GM23338 (cell line): Measurements from ENCODE around the gene EIF4E2. TPM values are rescaled to one million over a fixed set of nuclear protein-coding genes. Genes with fewer than 3 reads are reported as not detected.

Experiments
- ATAC-seq: fragments of 200-7000 bp; cut with Tn5 transposase; 3 replicates; pipeline ENCODE4 v1.9.1; 2020
- DNase-seq: peaks from one replicate; pipeline ENCODE4 v3.0.0-alpha.2; 2015; ENCODE audit warnings: low spot score
- H2AFZ ChIP-seq: fragments of 200-600 bp; sonication (generic); 2 replicates; pipeline ENCODE4 v1.8.0; 2016; ENCODE audit warnings: antibody characterized with exemption, mild to moderate bottlenecking, moderate library complexity
- H3F3A ChIP-seq: fragments of 200-600 bp; sonication (generic); replicated peaks from 2 replicates; pipeline ENCODE4 v1.8.0; 2017; ENCODE audit warnings: antibody characterized with exemption, mixed run types, low read depth
- H3K27ac ChIP-seq: fragments of 200-600 bp; sonication (generic); 2 replicates; pipeline ENCODE4 v1.6.1; 2016; ENCODE audit warnings: low read depth
- H3K27me3 ChIP-seq: fragments of 200-600 bp; sonication (generic); 2 replicates; pipeline ENCODE4 v1.8.0; 2016; ENCODE audit warnings: mild to moderate bottlenecking, mixed run types, moderate library complexity; ENCODE audit not compliant: insufficient read depth
- H3K36me3 ChIP-seq: fragments of 200-600 bp; sonication (generic); 2 replicates; pipeline ENCODE4 v1.8.0; 2016; ENCODE audit warnings: mild to moderate bottlenecking; ENCODE audit not compliant: insufficient read depth
- H3K4me1 ChIP-seq: fragments of 200-600 bp; sonication (generic); 2 replicates; pipeline ENCODE4 v1.8.0; 2016; ENCODE audit warnings: mild to moderate bottlenecking, moderate library complexity; ENCODE audit not compliant: insufficient read depth
- H3K4me2 ChIP-seq: fragments of 200-600 bp; sonication (generic); 2 replicates; pipeline ENCODE4 v1.7.1; 2017; ENCODE audit warnings: mixed run types
- H3K4me3 ChIP-seq: fragments of 200-600 bp; sonication (generic); 2 replicates; pipeline ENCODE4 v1.6.1; 2016; ENCODE audit warnings: mixed run types
- H3K79me2 ChIP-seq: fragments of 200-600 bp; sonication (generic); replicated peaks from 2 replicates; pipeline ENCODE4 v1.8.0; 2017; ENCODE audit warnings: mild to moderate bottlenecking; ENCODE audit not compliant: insufficient read depth
- H3K9me2 ChIP-seq: fragments of 200-600 bp; sonication (generic); 2 replicates; pipeline ENCODE4 v1.8.0; 2017; ENCODE audit not compliant: insufficient read depth
- H4K20me1 ChIP-seq: fragments of 200-600 bp; sonication (generic); replicated peaks from 2 replicates; pipeline ENCODE4 v1.8.0; 2017; ENCODE audit warnings: mild to moderate bottlenecking; ENCODE audit not compliant: insufficient read depth
- H3K27ac Mint-ChIP-seq: 2 replicates; pipeline ENCODE4 v1.8.0; 2020; ENCODE audit warnings: inconsistent platforms, mild to moderate bottlenecking, moderate library complexity, mixed read lengths
- H3K27me3 Mint-ChIP-seq: 3 replicates; pipeline ENCODE4 v1.8.0; 2022; ENCODE audit warnings: low read depth, mild to moderate bottlenecking, moderate library complexity, mixed read lengths, inconsistent platforms; ENCODE audit not compliant: insufficient read depth, poor library complexity
- H3K36me3 Mint-ChIP-seq: 3 replicates; pipeline ENCODE4 v1.8.0; 2021; ENCODE audit warnings: low read depth, mild to moderate bottlenecking, inconsistent platforms, moderate library complexity, mixed read lengths
- H3K4me1 Mint-ChIP-seq: 3 replicates; pipeline ENCODE4 v1.8.0; 2020; ENCODE audit warnings: mild to moderate bottlenecking, inconsistent platforms, mixed read lengths
- H3K4me3 Mint-ChIP-seq: 3 replicates; pipeline ENCODE4 v1.8.0; 2021; ENCODE audit warnings: moderate library complexity, mild to moderate bottlenecking, inconsistent platforms, mixed read lengths
- H3K9me3 Mint-ChIP-seq: 3 replicates; pipeline ENCODE4 v1.8.0; 2020; ENCODE audit warnings: moderate library complexity, mild to moderate bottlenecking, inconsistent platforms, mixed read lengths
- CTCF ChIP-seq, 2 experiments: fragments of 200-600 bp in 1 of 2; sonication (generic) in 1 of 2; conservative IDR thresholded peaks; 2 replicates each; pipeline versions ENCODE4 v1.5.1 to v1.6.1; 2016 to 2017; ENCODE audit warnings: antibody characterized with exemption in 2 of 2, low read depth in 2 of 2, mild to moderate bottlenecking in 2 of 2, moderate library complexity in 1 of 2
- ETS1 ChIP-seq: IDR thresholded peaks from 2 replicates; pipeline ENCODE4 v1.6.1; 2016; ENCODE audit warnings: antibody characterized with exemption
- EZH2 ChIP-seq: fragments of 200-600 bp; sonication (generic); IDR thresholded peaks from one replicate; pipeline ENCODE4 v1.8.0; 2017; ENCODE audit warnings: antibody characterized with exemption, mild to moderate bottlenecking, low read depth; ENCODE audit not compliant: unreplicated experiment
- EZH2phosphoT487 ChIP-seq: fragments of 200-600 bp; sonication (generic); IDR thresholded peaks from one replicate; pipeline ENCODE4 v1.8.1; 2018; ENCODE audit warnings: antibody characterized with exemption; ENCODE audit not compliant: unreplicated experiment
- STAT1 ChIP-seq: IDR thresholded peaks from one replicate; pipeline ENCODE4 v1.6.1; 2016; ENCODE audit warnings: antibody characterized with exemption; ENCODE audit not compliant: unreplicated experiment
- ZNF114 ChIP-seq: fragments of 250-450 bp; sonication (Bioruptor Pico); IDR thresholded peaks from 2 replicates; pipeline ENCODE4 v1.5.0; 2020; ENCODE audit warnings: mild to moderate bottlenecking, moderate library complexity
- ZNF462 ChIP-seq: fragments of 250-450 bp; sonication (Bioruptor Pico); IDR thresholded peaks from 2 replicates; pipeline ENCODE4 v1.5.0; 2020; ENCODE audit warnings: mild to moderate bottlenecking, moderate library complexity
- polyA plus RNA-seq: library from polyadenylated mRNA; unstranded; fragments of >200 nt; fragmentation: Nextera tagmentation; extraction: Ambion mirVana; gene quantifications from 2 replicates; pipeline ENCODE4 v1.2.1, GENCODE V29; 2016
- total RNA-seq: library from RNA; depleted of rRNA; stranded (reverse); fragments of >200 nt; shearing (Covaris generic); gene quantifications from 2 replicates; pipeline ENCODE4 v1.2.3, GENCODE V29; 2014

EIF4E2 gene
- total and polyA plus RNA-seq, 2 experiments from 2014 or later: 68.1 to 152 TPM

- TF ChIP-seq ZNF462 (CRISPR knock-in tag) (no peak), EZH2 (no peak), CTCF (conservative IDR thresholded peaks at IDR 0.05; ENCODE audit: low read depth in 2 of 2) (no peak), EZH2phosphoT487 (no peak), ZNF114 (no peak), STAT1 (no peak)
Measured at GRCh38 chr2:232549655-232550353, 685 bp upstream of the EIF4E2 start (continued).

- DNase-seq: no peak
- Histone ChIP-seq H3K79me2 (peaks cover 88% of the 10 kb centered on the region), H3K27me3 (no peaks in the 10 kb centered on the region), H3K4me1 (peaks cover 12% of the 10 kb centered on the region), H4K20me1 (peaks cover 36% of the 10 kb centered on the region), H3K4me3 (peak overlapping the region; percentile 96), H3K36me3 (peaks cover 14% of the 10 kb centered on the region), H3K27ac (peak overlapping the region; percentile 98), H2AFZ (peak overlapping the region; percentile 80; the same call in 1 of the 2 replicates), H3K9me2 (no peaks in the 10 kb centered on the region), H3F3A (peaks cover 8% of the 10 kb centered on the region), H3K4me2 (peak overlapping the region; percentile 96)
- peaks cover 56% of the 10 kb centered on the region for H3K36me3 Mint-ChIP-seq
- H3K4me1 Mint-ChIP-seq: peaks cover 15% of the 10 kb centered on the region
- H3K4me3 Mint-ChIP-seq: peak overlapping the region; percentile 99
- peaks cover 15% of the 10 kb centered on the region; the same call in 2 of the 3 replicates for H3K9me3 Mint-ChIP-seq
- H3K27me3 Mint-ChIP-seq: peaks cover 5% of the 10 kb centered on the region
- TF ChIP-seq ETS1: no peak
- peak overlapping the region; percentile 80 for H3K27ac Mint-ChIP-seq
- ATAC-seq: peak; percentile 9; the same call in 2 of the 3 replicates
Measured at GRCh38 chr2:232551250-232551638, 755 bp downstream of the EIF4E2 start.
